GM19193 (cell line): ENCODE data around the gene CMTM7.

Experiments
- POLR2A ChIP-seq: IDR thresholded peaks from 4 replicates; pipeline ENCODE4 v1.6.1; 2011; ENCODE audit not compliant: insufficient read depth, insufficient read length; ENCODE audit errors: extremely low read depth

Gene CMTM7

DNA sequence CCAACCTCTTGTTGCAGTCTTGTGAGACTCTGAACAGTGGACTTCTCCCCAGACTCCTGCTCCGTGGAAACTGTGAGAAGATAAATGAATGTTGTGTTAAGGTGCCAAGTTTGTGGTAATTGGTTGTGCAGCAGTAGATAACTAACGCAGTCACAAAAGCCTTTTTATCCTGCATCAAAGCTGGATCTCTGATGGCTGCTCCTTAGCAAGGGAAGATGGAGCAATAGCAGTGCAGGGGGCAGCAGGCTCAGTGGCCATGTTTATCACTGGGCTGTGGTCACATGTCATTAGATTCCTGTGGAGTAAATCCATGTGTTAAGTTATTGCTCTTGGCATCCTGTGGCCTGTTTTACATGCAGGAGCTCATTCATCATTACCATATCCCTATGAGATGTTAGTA lies 13.5 kb downstream of the CMTM7 start:
- TF ChIP-seq POLR2A, result no peak

- no peak for TF ChIP-seq POLR2A
Measured at GRCh38 chr3:32405711-32406323, 14.2 kb downstream of the CMTM7 start.

DNA sequence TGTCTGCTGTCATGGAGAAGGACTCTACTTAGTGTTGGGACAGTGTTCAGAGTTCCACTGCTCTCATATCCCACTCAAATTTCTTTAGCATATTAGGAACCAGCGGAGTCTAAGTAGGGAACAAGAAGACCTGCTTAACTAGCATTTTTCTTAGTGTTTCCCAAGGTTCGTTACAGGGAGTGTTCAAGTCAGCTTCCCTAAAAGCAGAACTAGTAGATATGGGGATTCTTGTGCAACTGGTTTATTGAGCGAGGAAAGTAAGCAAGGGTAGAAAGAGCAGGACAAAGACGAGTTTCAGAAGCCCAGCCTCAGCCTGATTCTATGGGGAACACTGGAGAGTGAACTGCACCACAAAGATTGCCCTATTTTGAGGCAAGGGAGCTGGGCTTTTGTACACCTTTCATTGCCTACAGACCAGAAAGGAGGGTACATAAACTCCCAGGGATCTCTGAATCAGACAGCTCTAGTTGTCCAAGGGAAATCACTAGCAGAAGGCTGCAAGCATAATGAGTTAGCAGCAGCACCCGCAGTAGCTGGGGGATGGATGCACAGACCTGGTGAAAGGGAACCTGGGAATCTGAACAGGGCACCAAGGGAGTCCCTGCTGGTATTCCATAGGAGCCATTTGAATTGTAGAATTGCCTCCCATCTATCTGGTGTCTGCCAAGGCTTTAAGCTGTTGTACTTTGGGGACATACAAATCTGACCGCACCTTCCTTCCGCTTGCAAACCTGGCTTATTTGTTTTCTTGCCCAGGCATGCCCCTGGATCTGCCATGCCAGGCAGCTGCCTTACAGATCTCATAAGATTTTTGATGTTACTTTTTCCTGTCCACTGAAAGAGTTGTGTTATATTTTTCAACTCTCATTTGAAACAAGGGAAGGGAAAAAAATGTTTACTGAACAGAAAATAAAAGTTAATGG lies 15.1 kb downstream of the CMTM7 start:
- no peak for TF ChIP-seq POLR2A

GRCh38 chr3:32410367-32411246 lies 19.0 kb downstream of the CMTM7 start:
- TF ChIP-seq POLR2A, result no peak

GRCh38 chr3:32411442-32411841 lies 19.8 kb downstream of the CMTM7 start:
- no peak for TF ChIP-seq POLR2A

- TF ChIP-seq POLR2A, result no peak
Measured at GRCh38 chr3:32412887-32413286, 21.2 kb downstream of the CMTM7 start.

GRCh38 chr3:32413845-32414521 lies 22.3 kb downstream of the CMTM7 start:
- no peak for TF ChIP-seq POLR2A

DNA sequence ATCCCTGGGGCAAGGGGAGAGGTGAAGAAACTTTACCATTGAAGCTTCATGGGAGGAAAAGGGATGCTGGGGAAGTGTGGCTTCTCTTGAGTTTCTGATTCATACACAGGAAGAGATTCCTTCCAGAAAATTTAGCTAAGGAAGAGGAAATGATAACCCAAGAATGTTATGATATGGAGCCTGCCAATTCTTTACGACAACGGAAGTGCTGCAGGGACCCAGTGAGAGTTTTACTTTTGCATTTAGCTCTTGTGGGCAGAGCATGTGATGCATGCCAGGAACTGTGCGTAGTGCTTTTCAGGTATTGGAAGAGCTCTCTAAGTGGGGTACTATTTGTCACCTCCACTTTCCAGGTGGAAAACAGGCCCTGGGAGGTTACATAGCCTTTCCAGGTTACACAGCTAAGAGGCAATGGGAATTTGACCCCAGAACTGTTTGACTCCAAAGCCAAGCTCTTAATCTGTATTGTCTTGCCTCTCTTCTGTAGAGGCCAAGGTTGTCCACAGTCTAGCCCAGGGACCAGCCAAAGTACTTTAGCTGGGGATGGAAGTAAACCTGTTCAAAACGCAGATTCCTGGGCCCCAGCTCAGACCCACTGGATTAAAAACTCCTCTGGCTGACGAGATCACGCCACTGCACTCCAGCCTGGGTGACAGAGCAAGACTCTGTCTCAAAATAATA lies 23.0 kb downstream of the CMTM7 start:
- TF ChIP-seq POLR2A, result no peak

DNA sequence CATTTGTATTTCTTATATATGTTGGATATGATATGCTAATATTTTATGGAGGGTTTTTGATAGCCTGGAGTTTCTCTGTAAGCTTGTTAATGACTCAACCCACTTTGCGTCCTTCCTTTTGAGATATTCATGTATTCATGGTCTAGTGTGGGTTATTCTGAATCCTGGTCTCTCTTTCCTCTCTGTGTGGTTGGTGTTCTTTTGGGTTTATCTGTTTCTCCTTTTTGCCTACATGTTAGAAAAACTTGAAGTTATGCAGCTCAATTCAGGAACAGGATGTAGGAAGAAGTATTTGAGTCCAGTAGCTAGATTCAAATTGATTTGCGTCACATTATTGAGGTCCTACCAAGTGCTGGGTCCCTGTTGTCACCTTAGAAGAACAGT lies 28.1 kb downstream of the CMTM7 start:
- TF ChIP-seq POLR2A, result no peak

- no peak for TF ChIP-seq POLR2A
Measured at GRCh38 chr3:32420126-32421038, 28.7 kb downstream of the CMTM7 start.

DNA sequence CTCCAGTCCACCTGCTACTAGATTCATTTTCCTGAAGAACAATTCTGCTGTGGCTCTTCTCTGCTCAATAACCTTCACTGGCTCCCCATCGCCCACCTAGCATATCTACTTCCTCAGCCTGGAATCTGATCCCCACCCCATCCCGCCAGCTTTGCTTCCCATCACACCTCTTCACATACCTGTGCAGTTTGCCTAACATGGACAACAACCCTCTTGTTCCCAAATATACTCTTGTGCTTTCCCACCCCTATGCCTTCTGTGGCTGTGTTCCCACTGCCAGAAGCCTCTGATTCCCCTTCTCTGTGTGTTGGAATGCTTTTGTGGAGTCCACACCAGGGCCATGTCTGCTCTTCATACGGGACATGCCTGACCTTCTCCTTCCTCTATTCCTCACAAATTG lies 29.5 kb downstream of the CMTM7 start:
- TF ChIP-seq POLR2A, result no peak

GRCh38 chr3:32421991-32422859 lies 30.6 kb downstream of the CMTM7 start:
- TF ChIP-seq POLR2A, result no peak
